Cardiac muscle cell (in vitro differentiated cells and primary cell): ENCODE data around the gene MRTFA. TPM values are rescaled to one million over a fixed set of nuclear protein-coding genes. Genes with fewer than 3 reads are reported as not detected.

ENCODE experiments used
- DNase-seq, 2 donors: peaks; one replicate each; pipeline versions ENCODE4 v3.0.0 to v3.0.0-alpha.2; 2010 to 2017; ENCODE audit warnings: low read depth in 1 of 2, low spot score in 1 of 2
- H3K27ac ChIP-seq: fragments of 200-600 bp; sonication (generic); 2 replicates; pipeline ENCODE4 v1.5.1; 2016
- H3K27me3 ChIP-seq: fragments of 200-600 bp; sonication (generic); 2 replicates; pipeline ENCODE4 v1.6.0; 2016; ENCODE audit warnings: control low read depth
- H3K36me3 ChIP-seq: fragments of 200-600 bp; sonication (generic); 2 replicates; pipeline ENCODE4 v1.5.1; 2016; ENCODE audit warnings: control low read depth
- H3K4me1 ChIP-seq: fragments of 200-600 bp; sonication (generic); 2 replicates; pipeline ENCODE4 v1.8.1; 2017; ENCODE audit warnings: low read depth, mild to moderate bottlenecking, mixed run types
- H3K4me3 ChIP-seq: fragments of 200-600 bp; sonication (generic); 2 replicates; pipeline ENCODE4 v1.5.1; 2016; ENCODE audit warnings: mild to moderate bottlenecking
- H3K9me3 ChIP-seq: fragments of 200-600 bp; sonication (generic); 2 replicates; pipeline ENCODE4 v1.5.1; 2017; ENCODE audit warnings: low read depth, mild to moderate bottlenecking, control low read depth
- CTCF ChIP-seq: IDR thresholded peaks from 2 replicates; pipeline ENCODE4 v1.5.1; 2012; ENCODE audit warnings: low read depth, mild to moderate bottlenecking, low read length
- polyA plus RNA-seq: library from polyadenylated mRNA; unstranded; fragments of >200 nt; fragmentation: Nextera tagmentation; extraction: Ambion mirVana; gene quantifications from 2 replicates; pipeline ENCODE4 v1.2.1, GENCODE V29; 2016
- total RNA-seq: library from RNA; depleted of rRNA; stranded (reverse); fragments of >200 nt; gene quantifications from 2 replicates; pipeline ENCODE4 v1.2.3, GENCODE V29; 2016

The MRTFA gene
- total and polyA plus RNA-seq, 2 experiments from 2014 or later, result 32.6 to 116 TPM

GRCh38 chr22:40444178-40444831, 192.2 kb downstream of the MRTFA start:
- Histone ChIP-seq H3K9me3 (no peaks in the 10 kb centered on the region), H3K4me1 (peaks cover 20% of the 10 kb centered on the region), H3K4me3 (no peak overlapping the region), H3K27ac (no peak overlapping the region), H3K36me3 (no peaks in the 10 kb centered on the region), H3K27me3 (no peaks in the 10 kb centered on the region)
- DNase-seq, result peak in 1 of 2 donors; percentile 32
- TF ChIP-seq CTCF, result no peak

- Histone ChIP-seq H3K4me1 (peaks cover 20% of the 10 kb centered on the region), H3K36me3 (no peaks in the 10 kb centered on the region), H3K27ac (no peak overlapping the region), H3K4me3 (no peak overlapping the region), H3K9me3 (no peaks in the 10 kb centered on the region), H3K27me3 (no peaks in the 10 kb centered on the region)
- no peak for DNase-seq
- no peak for TF ChIP-seq CTCF
Observed at GRCh38 chr22:40443732-40444131, 192.8 kb downstream of the MRTFA start.

GRCh38 chr22:40441761-40442390, 194.6 kb downstream of the MRTFA start:
- TF ChIP-seq CTCF, result no peak
- Histone ChIP-seq H3K9me3 (no peaks in the 10 kb centered on the region), H3K27me3 (no peaks in the 10 kb centered on the region), H3K4me3 (no peak overlapping the region), H3K36me3 (no peaks in the 10 kb centered on the region), H3K4me1 (peaks cover 18% of the 10 kb centered on the region), H3K27ac (no peak overlapping the region)
- peak in 1 of 2 donors; percentile 23 for DNase-seq

GRCh38 chr22:40436505-40437431, 199.8 kb downstream of the MRTFA start:
- TF ChIP-seq CTCF, result peak; percentile 64
- Histone ChIP-seq H3K36me3 (no peaks in the 10 kb centered on the region), H3K27ac (peak overlapping the region; percentile 88), H3K4me1 (peaks cover 27% of the 10 kb centered on the region), H3K9me3 (no peaks in the 10 kb centered on the region), H3K4me3 (peak overlapping the region; percentile 13), H3K27me3 (no peaks in the 10 kb centered on the region)
- DNase-seq, result peak; percentile 57 to 78

GRCh38 chr22:40434745-40435144, 201.8 kb downstream of the MRTFA start:
- Histone ChIP-seq H3K27ac (peak overlapping the region; percentile 88), H3K4me3 (no peak overlapping the region), H3K9me3 (no peaks in the 10 kb centered on the region), H3K27me3 (no peaks in the 10 kb centered on the region), H3K4me1 (peaks cover 27% of the 10 kb centered on the region), H3K36me3 (peaks cover 2% of the 10 kb centered on the region)
- TF ChIP-seq CTCF, result no peak
- DNase-seq, result no peak
